Osteocyte (in vitro differentiated cells): ENCODE measurements around the gene SCP2. TPM values are rescaled to one million over a fixed set of nuclear protein-coding genes. Genes with fewer than 3 reads are reported as not detected.

Source experiments
- DNase-seq: peaks from one replicate; pipeline ENCODE4 v3.0.0; 2021; ENCODE audit warnings: mixed read lengths; ENCODE audit not compliant: unreplicated experiment; ENCODE audit errors: extremely low spot score
- H3K27ac Mint-ChIP-seq: one replicate; pipeline ENCODE4 v1.8.0; 2021; ENCODE audit warnings: mild to moderate bottlenecking, mixed read lengths; ENCODE audit not compliant: unreplicated experiment
- H3K27me3 Mint-ChIP-seq: one replicate; pipeline ENCODE4 v1.8.0; 2021; ENCODE audit warnings: mixed read lengths; ENCODE audit not compliant: unreplicated experiment
- H3K36me3 Mint-ChIP-seq: one replicate; pipeline ENCODE4 v1.8.0; 2021; ENCODE audit warnings: mixed read lengths; ENCODE audit not compliant: unreplicated experiment
- H3K4me1 Mint-ChIP-seq: one replicate; pipeline ENCODE4 v1.8.0; 2021; ENCODE audit warnings: mixed read lengths; ENCODE audit not compliant: unreplicated experiment
- H3K4me3 Mint-ChIP-seq: one replicate; pipeline ENCODE4 v1.8.0; 2021; ENCODE audit warnings: mild to moderate bottlenecking, moderate library complexity, mixed read lengths; ENCODE audit not compliant: unreplicated experiment
- H3K9me3 Mint-ChIP-seq: one replicate; pipeline ENCODE4 v1.8.0; 2021; ENCODE audit warnings: mixed read lengths; ENCODE audit not compliant: unreplicated experiment
- CTCF ChIP-seq: fragments of 200-600 bp; sonication (generic); IDR thresholded peaks from 2 replicates; pipeline ENCODE4 v1.5.0; 2021; ENCODE audit warnings: antibody characterized with exemption, mild to moderate bottlenecking, moderate library complexity
- total RNA-seq: library from RNA; stranded (reverse); gene quantifications from 2 replicates; pipeline ENCODE4 v1.2.1, GENCODE V29; 2021

SCP2 gene
- total RNA-seq, 1 donor from 2014 or later = 84.2 TPM

- DNase-seq = no peak
- Mint-ChIP-seq H3K27ac (no peak overlapping the region), H3K36me3 (peaks cover 4% of the 10 kb centered on the region), H3K4me1 (peaks cover 14% of the 10 kb centered on the region), H3K4me3 (no peak overlapping the region), H3K27me3 (peaks cover 7% of the 10 kb centered on the region), H3K9me3 (no peaks in the 10 kb centered on the region)
- no peak for TF ChIP-seq CTCF
These were observed 84.1 kb downstream of the SCP2 start for GRCh38 chr1:53011175-53011574.

- no peak for TF ChIP-seq CTCF
- peak overlapping the region; percentile 88 for H3K4me3 Mint-ChIP-seq
- H3K27me3 Mint-ChIP-seq = no peaks in the 10 kb centered on the region
- no peak for DNase-seq
- peaks cover 21% of the 10 kb centered on the region for H3K4me1 Mint-ChIP-seq
- H3K9me3 Mint-ChIP-seq = no peaks in the 10 kb centered on the region
- H3K27ac Mint-ChIP-seq = peak overlapping the region; percentile 52
- peaks cover 7% of the 10 kb centered on the region for H3K36me3 Mint-ChIP-seq
These were observed 87.9 kb downstream of the SCP2 start for GRCh38 chr1:53014791-53015507.

GRCh38 chr1:53015508-53015860 is 88.4 kb downstream of the SCP2 start:
- no peaks in the 10 kb centered on the region for H3K9me3 Mint-ChIP-seq
- no peak for DNase-seq
- H3K4me3 Mint-ChIP-seq = peak overlapping the region; percentile 88
- no peaks in the 10 kb centered on the region for H3K27me3 Mint-ChIP-seq
- H3K36me3 Mint-ChIP-seq = peaks cover 7% of the 10 kb centered on the region
- TF ChIP-seq CTCF = no peak
- peak overlapping the region; percentile 52 for H3K27ac Mint-ChIP-seq
- H3K4me1 Mint-ChIP-seq = peaks cover 21% of the 10 kb centered on the region

GRCh38 chr1:53016705-53017104 is 89.6 kb downstream of the SCP2 start:
- Mint-ChIP-seq H3K9me3 (no peaks in the 10 kb centered on the region), H3K27ac (no peak overlapping the region), H3K4me1 (peaks cover 21% of the 10 kb centered on the region), H3K36me3 (peaks cover 7% of the 10 kb centered on the region), H3K27me3 (no peaks in the 10 kb centered on the region), H3K4me3 (no peak overlapping the region)
- no peak for TF ChIP-seq CTCF
- DNase-seq = no peak

- H3K4me3 Mint-ChIP-seq = no peak overlapping the region
- peaks cover 13% of the 10 kb centered on the region for H3K4me1 Mint-ChIP-seq
- H3K27me3 Mint-ChIP-seq = no peaks in the 10 kb centered on the region
- H3K36me3 Mint-ChIP-seq = peaks cover 7% of the 10 kb centered on the region
- H3K27ac Mint-ChIP-seq = no peak overlapping the region
- no peak for TF ChIP-seq CTCF
- H3K9me3 Mint-ChIP-seq = no peaks in the 10 kb centered on the region
- no peak for DNase-seq
These were observed 93.5 kb downstream of the SCP2 start for GRCh38 chr1:53020588-53020987.
